Neutrophil (primary cell): ENCODE measurements around the gene TMEM212.

Experiments
- H3K27ac ChIP-seq: fragments of 200-600 bp; sonication (generic); 2 replicates; pipeline ENCODE4 v1.5.1; 2016; ENCODE audit warnings: mild to moderate bottlenecking, moderate library complexity
- H3K27me3 ChIP-seq: fragments of 200-600 bp; sonication (generic); 2 replicates; pipeline ENCODE4 v1.6.0; 2016; ENCODE audit warnings: mild to moderate bottlenecking
- H3K36me3 ChIP-seq: fragments of 200-600 bp; sonication (generic); 2 replicates; pipeline ENCODE4 v1.5.1; 2017
- H3K4me1 ChIP-seq, 2 experiments: fragments of 200-600 bp in 1 of 2; sonication (generic) in 1 of 2; 1 replicate in 1 of 2; 2 replicates in 1 of 2; pipeline versions ENCODE4 v1.5.1 to v1.6.1; 2013 to 2016; ENCODE audit warnings: low read depth in 1 of 2, low read length in 1 of 2, mild to moderate bottlenecking in 1 of 2, moderate library complexity in 1 of 2; ENCODE audit not compliant: control insufficient read depth in 1 of 2, insufficient read depth in 1 of 2
- H3K4me3 ChIP-seq, 2 experiments: fragments of 200-600 bp in 1 of 2; sonication (generic) in 1 of 2; 1 replicate in 1 of 2; 2 replicates in 1 of 2; pipeline ENCODE4 v1.5.1; 2013 to 2016; ENCODE audit warnings: low read depth in 1 of 2, low read length in 1 of 2, mild to moderate bottlenecking in 1 of 2, moderate library complexity in 1 of 2
- H3K9me3 ChIP-seq: fragments of 200-600 bp; sonication (generic); 2 replicates; pipeline ENCODE4 v1.5.1; 2016
- TF ChIP-seq, protein P1 (sequence below): fragments of 200-600 bp; sonication (generic); IDR thresholded peaks from 2 replicates; pipeline ENCODE4 v1.5.1; 2016; ENCODE audit warnings: antibody characterized with exemption

The TMEM212 gene

DNA sequence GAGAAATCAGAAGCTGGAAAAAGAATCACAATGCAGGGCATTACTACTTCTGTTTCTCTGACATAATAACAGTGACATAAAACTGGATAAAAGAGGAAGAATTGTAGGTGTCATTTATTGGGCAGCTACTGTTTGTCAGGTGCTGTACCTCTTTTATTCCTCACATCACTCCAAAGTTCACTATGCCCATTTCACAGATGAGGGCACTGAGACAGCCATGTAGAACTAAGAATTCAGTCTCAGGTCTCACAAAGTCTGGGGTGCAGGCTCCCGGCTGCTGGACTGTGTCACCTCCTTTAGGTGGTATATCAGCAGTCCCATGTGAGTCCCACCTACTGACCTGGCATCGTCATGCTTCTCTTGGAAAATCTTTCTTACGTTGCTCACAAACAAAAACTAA is 20.8 kb downstream of the TMEM212 start:
- H3K4me3 ChIP-seq: no peak overlapping the region
- no peaks in the 10 kb centered on the region for H3K9me3 ChIP-seq
- H3K27me3 ChIP-seq: no peaks in the 10 kb centered on the region
- no peaks in the 10 kb centered on the region for H3K36me3 ChIP-seq
- H3K27ac ChIP-seq: no peak overlapping the region
- TF ChIP-seq, protein P1, sequence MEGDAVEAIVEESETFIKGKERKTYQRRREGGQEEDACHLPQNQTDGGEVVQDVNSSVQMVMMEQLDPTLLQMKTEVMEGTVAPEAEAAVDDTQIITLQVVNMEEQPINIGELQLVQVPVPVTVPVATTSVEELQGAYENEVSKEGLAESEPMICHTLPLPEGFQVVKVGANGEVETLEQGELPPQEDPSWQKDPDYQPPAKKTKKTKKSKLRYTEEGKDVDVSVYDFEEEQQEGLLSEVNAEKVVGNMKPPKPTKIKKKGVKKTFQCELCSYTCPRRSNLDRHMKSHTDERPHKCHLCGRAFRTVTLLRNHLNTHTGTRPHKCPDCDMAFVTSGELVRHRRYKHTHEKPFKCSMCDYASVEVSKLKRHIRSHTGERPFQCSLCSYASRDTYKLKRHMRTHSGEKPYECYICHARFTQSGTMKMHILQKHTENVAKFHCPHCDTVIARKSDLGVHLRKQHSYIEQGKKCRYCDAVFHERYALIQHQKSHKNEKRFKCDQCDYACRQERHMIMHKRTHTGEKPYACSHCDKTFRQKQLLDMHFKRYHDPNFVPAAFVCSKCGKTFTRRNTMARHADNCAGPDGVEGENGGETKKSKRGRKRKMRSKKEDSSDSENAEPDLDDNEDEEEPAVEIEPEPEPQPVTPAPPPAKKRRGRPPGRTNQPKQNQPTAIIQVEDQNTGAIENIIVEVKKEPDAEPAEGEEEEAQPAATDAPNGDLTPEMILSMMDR: no peak
- H3K4me1 ChIP-seq: peaks cover 0 to 4% of the 10 kb centered on the region in 2 experiments

DNA sequence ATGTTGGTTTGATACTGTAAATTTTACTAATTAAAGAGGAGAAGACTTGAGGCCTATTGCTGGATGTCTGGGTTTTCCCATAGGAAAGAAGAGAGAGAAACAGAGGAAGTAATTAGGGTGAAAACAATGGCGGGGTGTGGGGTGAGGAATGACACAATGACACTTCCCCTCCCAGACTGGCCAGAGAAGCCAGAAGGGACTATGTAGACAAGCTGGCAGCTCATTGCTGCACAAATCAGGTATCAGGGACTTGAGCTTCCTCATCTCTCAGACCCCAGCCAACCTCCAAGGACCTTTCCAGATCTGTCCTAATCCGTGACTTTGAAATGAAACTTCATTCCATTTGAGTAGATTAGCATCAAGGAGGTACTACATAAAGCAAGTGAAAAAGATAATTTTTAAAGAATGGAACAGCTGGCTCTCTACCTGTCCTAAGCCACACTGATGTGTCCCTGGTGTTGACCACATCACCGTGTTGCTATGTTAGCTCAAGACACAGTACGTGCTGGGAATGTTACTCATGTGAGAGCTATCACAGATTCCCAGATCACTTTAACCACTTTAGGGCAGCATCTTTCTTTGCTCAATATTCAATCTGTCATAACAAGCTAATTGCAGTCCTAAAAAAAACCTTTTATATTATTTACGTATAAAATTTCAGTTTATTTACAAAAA is 22.2 kb downstream of the TMEM212 start:
- TF ChIP-seq, protein P1: no peak
- peaks cover 0 to 4% of the 10 kb centered on the region in 2 experiments for H3K4me1 ChIP-seq

DNA sequence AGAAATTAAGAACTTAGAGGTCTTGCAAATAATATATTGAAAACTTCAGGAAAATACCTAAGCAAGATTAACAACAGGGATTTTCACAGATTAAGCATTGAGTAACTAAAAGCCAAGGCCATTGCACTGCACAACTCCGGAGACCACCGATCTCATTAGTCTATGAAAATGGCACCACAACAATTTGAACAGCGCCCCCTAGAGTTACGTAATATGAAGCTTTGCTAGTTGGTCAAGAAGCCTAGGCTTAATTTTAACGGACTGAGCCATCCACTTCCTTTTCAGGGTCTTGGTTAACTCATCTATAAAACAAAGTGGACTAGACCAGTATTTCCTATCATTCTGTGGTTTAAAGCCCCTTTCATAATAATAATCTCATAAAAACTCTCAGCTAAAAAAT is 24.8 kb downstream of the TMEM212 start:
- TF ChIP-seq, protein P1: no peak
- Histone ChIP-seq H3K36me3 (no peaks in the 10 kb centered on the region), H3K4me1 (no peaks in the 10 kb centered on the region), H3K27ac (no peak overlapping the region), H3K27me3 (no peaks in the 10 kb centered on the region), H3K9me3 (no peaks in the 10 kb centered on the region), H3K4me3 (no peak overlapping the region)

More for the DNA sequence above, 22.2 kb downstream of the TMEM212 start:
- Histone ChIP-seq H3K9me3 (no peaks in the 10 kb centered on the region), H3K4me3 (no peak overlapping the region), H3K27me3 (no peaks in the 10 kb centered on the region), H3K36me3 (no peaks in the 10 kb centered on the region), H3K27ac (no peak overlapping the region)

DNA sequence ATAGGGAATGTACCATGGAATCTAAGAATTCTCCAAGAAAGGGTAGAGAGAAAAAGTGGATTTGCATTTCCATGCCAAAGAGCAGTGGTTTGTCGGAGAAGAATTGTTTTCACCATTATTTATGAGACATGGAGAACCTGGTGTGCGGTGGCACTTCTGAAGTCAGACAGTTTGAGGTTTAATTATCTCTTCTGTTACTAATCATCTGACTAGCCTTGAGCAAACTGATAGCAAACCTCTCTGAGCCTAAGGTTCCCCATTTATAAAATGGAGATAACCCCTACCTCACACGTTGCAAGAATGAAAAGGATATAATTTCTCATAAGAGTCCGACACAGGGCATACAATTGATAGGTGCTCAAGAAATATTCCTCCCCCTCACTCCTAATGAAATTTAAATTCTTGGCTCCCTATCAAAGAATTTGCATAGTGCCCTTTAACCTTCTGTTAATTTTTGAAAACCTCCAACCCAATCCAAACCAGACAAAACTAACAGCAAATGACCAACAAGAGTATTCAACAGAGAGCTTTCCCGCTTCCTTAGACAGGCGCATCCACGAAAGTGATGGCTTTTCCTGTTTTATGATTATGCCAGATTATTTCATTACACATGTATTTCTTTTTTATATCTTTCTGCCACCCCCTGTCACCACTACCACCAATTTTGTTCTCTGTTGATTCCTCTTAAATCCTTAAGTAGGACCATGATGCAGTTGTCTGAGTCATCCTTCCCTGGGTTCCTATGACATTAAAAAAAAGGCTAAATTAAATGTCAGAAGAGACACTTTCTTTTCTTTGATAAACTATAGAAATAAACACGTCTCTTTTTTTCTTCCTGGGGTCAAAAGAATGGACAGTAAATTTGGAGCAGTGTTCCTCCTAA is 28.5 kb downstream of the TMEM212 start:
- Histone ChIP-seq H3K4me3 (no peak overlapping the region), H3K36me3 (no peaks in the 10 kb centered on the region), H3K4me1 (peaks cover 5 to 7% of the 10 kb centered on the region in 2 experiments), H3K27ac (no peak overlapping the region), H3K9me3 (no peaks in the 10 kb centered on the region), H3K27me3 (no peaks in the 10 kb centered on the region)
- TF ChIP-seq, protein P1: no peak

DNA sequence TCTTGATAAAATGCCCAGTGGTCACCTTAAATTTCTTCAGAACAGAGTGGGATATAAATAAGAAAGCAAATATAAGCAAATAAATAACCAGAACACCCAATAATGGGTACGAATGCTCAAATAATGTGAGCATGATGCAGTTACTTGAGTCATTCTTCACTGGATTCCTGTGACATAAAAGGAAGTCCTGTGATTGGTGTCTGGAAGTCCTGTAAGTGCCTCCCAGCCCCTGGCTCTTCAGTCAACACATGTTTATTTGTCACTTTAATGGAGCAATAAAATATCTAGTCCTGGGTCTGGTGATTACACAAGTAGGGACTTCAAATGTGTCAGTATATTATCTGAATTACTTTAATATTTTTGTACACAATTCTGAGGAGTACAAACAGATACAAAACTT is 30.4 kb downstream of the TMEM212 start:
- no peaks in the 10 kb centered on the region for H3K36me3 ChIP-seq
- TF ChIP-seq, protein P1: no peak
- peaks cover 5 to 7% of the 10 kb centered on the region in 2 experiments for H3K4me1 ChIP-seq
- no peak overlapping the region for H3K27ac ChIP-seq
- no peaks in the 10 kb centered on the region for H3K27me3 ChIP-seq
- no peaks in the 10 kb centered on the region for H3K9me3 ChIP-seq
- no peak overlapping the region for H3K4me3 ChIP-seq
